Adrenal gland (tissue), 12 donors: ENCODE data around the gene AGPAT3. TPM values are rescaled to one million over a fixed set of nuclear protein-coding genes. Genes with fewer than 3 reads are reported as not detected.
"Not testable (repeated sequence)": the region's sequence is repeated elsewhere in the genome, so short reads cannot be mapped to it uniquely, and the experiment has no call there.

Experiments used
- DNase-seq, 7 donors: peaks; one replicate each; pipeline ENCODE4 v3.0.0-alpha.2; 2019 to 2020
- H3K27ac ChIP-seq, 5 donors: fragments of 200-600 bp; sonication (generic) in 4 of 5; 1 replicate in 3 of 5; 2 replicates in 2 of 5; pipeline versions ENCODE4 v1.5.1 to v1.8.0; 2016 to 2020; ENCODE audit warnings: mild to moderate bottlenecking in 1 of 5
- H3K27me3 ChIP-seq: fragments of 200-600 bp; 2 replicates; pipeline ENCODE4 v1.8.0; 2021
- H3K36me3 ChIP-seq, 2 donors: fragments of 200-600 bp; replicated peaks in 1 of 2; 1 replicate in 1 of 2; 2 replicates in 1 of 2; pipeline versions ENCODE4 v1.5.1 to v1.8.0; 2018 to 2022
- H3K4me1 ChIP-seq, 2 donors: fragments of 200-600 bp; replicated peaks in 1 of 2; 1 replicate in 1 of 2; 2 replicates in 1 of 2; pipeline versions ENCODE4 v1.5.1 to v1.8.0; 2018 to 2021
- H3K4me3 ChIP-seq, 4 donors: fragments of 200-600 bp; sonication (generic) in 3 of 4; one replicate each; pipeline ENCODE4 v1.5.1; 2016 to 2018
- H3K9me3 ChIP-seq, 3 donors: fragments of 200-600 bp; sonication (generic) in 1 of 3; replicated peaks in 1 of 3; 1 replicate in 2 of 3; 2 replicates in 1 of 3; pipeline versions ENCODE4 v1.5.1 to v1.8.0; 2016 to 2021
- POLR2A ChIP-seq, 2 donors: fragments of 450-650 bp; IDR thresholded peaks; one replicate each; pipeline ENCODE4 v1.6.1; 2017; ENCODE audit warnings: antibody characterized with exemption in 2 of 2, mild to moderate bottlenecking in 2 of 2, moderate library complexity in 1 of 2
- WGBS, 4 donors: extraction: QIAGEN DNeasy Blood & Tissue Kit in 2 of 4; methylation state at CpG; one replicate each; pipeline versions ENCODE4 v1.1.5 to v1.1.7; 2013 to 2017; 5-methylcytosine and 5-hydroxymethylcytosine counted together
- intact Hi-C, 2 donors: fragments of 100-400 bp; cut with DNase I; formaldehyde crosslinking; loops; one replicate each; pipeline versions ENCODE4 v1.14.1 to v1.15.0; 2022 to 2023
- polyA plus RNA-seq, 3 donors: library from polyadenylated mRNA; stranded (reverse); fragments of 200-250 nt in 2 of 3; fragments of 350-450 nt in 1 of 3; fragmentation: Illumina TruSeq in 1 of 3; extraction: RNeasy Lipid Tissue Mini Kit (QIAGEN cat#74804) in 1 of 3; gene quantifications; one replicate each; pipeline ENCODE4 v1.2.3, GENCODE V29; 2013 to 2014
- total RNA-seq, 9 donors: library from RNA; depleted of rRNA in 4 of 9; stranded (reverse); fragments of >200 nt in 4 of 9; fragments of 120-200 nt in 1 of 9; fragmentation: NEBNext Ultra II Directional in 1 of 9; extraction: Animal tissue kit (Norgen Biotek cat#: 25700) in 1 of 9; gene quantifications; one replicate each; pipeline versions ENCODE4 v1.1.0 to v1.2.4, GENCODE V29; 2013 to 2023
- TF ChIP-seq, protein P1 (sequence below), 6 experiments: fragments of 450-650 bp in 4 of 6; fragments of 200-600 bp in 2 of 6; sonication (generic) in 1 of 6; IDR thresholded peaks; 1 replicate in 5 of 6; 2 replicates in 1 of 6; pipeline versions ENCODE4 v1.5.1 to v1.8.0; 2016 to 2021; ENCODE audit warnings: antibody characterized with exemption in 6 of 6, mild to moderate bottlenecking in 2 of 6, moderate library complexity in 1 of 6
- donor health status: healthy with polysubstance abuse.
- donor health status: Bipolar disorder and iron deficiency.
- donor health status: DM: yes; HTN: yes; CAD: no.
- donor health status: DM: no; HTN: no; CAD: no.
- donor health status: DM: no; HTN: no; CAD: no.
- donor health status: DM: yes; HTN: yes; CAD: no.

Gene AGPAT3
- total and polyA plus RNA-seq, 12 donors = 25.3 to 88.9 (median 47.8) TPM

DNA sequence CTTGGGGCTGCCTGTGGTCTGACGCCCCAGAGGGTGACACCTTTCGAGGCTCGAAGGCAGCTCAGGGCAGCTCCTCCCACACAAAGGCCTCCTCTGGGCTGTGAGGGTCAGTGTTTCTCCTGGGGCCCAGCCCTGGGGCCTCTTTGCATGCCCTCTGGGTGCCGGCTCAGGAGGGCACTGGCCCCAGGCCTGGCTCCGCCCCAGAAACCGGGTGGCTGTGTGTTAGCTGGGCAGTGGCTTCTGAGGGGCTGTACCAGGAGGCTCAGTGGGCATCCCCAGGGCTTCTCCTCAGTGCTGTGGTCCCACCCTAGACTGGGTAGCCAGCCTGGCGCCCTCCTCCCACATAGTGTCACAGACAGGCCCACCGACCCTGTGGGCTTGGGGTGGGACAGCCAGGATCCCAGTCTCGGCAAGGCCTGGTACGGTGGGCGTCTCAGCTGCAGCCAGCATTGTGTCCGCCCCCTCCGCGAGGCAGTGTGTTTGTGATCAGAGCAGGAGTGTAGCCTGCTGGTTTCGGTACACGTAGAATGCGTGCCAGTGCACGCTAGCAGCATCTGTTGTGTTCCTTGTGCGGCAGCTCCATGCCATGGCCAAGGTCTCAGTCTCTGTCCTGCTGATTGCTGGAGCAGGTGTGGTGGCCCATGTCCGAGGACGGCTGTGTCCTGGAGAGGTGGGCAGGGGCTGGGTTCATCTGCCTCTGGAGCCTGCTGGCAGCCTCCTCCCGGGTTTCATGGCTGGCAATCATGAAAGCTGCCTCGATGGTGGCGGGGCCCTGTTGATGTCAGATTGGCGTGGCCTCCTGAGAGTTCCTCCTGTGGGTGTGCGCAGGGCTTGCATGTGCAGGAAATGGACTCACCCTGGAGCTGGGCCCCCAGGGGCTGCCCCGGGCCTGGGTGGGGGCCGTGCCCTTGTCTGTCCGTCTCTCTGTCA, 47.6 kb upstream of the AGPAT3 start:
- Histone ChIP-seq H3K27me3 (no peaks in the 10 kb centered on the region), H3K36me3 (no peaks in the 10 kb centered on the region), H3K4me3 (no peak overlapping the region), H3K4me1 (peaks cover 0 to 2% of the 10 kb centered on the region in 2 donors), H3K27ac (no peak overlapping the region), H3K9me3 (no peaks in the 10 kb centered on the region)
- TF ChIP-seq, protein P1, sequence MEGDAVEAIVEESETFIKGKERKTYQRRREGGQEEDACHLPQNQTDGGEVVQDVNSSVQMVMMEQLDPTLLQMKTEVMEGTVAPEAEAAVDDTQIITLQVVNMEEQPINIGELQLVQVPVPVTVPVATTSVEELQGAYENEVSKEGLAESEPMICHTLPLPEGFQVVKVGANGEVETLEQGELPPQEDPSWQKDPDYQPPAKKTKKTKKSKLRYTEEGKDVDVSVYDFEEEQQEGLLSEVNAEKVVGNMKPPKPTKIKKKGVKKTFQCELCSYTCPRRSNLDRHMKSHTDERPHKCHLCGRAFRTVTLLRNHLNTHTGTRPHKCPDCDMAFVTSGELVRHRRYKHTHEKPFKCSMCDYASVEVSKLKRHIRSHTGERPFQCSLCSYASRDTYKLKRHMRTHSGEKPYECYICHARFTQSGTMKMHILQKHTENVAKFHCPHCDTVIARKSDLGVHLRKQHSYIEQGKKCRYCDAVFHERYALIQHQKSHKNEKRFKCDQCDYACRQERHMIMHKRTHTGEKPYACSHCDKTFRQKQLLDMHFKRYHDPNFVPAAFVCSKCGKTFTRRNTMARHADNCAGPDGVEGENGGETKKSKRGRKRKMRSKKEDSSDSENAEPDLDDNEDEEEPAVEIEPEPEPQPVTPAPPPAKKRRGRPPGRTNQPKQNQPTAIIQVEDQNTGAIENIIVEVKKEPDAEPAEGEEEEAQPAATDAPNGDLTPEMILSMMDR (IDR thresholded peaks at IDR 0.05) = no peak
- no peak for TF ChIP-seq POLR2A (IDR thresholded peaks at IDR 0.05)
- DNase-seq = no peak
- intact Hi-C loops = no loop called here
- 83 to 89% (median 85%) methylated on average over 13 to 29 of the region's 29 CpGs for WGBS, 4 donors

DNA sequence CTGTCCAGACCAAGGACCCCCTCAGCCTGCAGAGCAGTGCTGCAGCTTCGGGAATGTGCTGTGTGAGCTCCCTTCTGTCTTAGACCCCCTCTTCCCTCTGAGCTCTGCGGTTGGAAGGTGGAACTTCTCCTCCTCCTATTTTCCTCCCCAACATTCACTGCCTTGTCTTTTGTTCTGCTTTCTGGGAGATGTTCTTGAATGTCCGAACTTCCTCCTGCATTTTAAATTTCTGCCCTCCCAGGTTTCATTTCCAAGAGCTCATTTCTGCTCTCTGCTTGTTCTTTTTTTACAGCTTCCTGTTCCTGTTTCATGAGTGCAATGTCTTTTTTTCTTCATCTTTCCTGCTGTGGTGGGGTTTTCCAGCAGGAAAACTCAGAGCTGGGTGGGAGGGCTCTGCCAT, 46.3 kb upstream of the AGPAT3 start:
- 58 to 69% (median 67%) methylated on average over 3 of the region's 3 CpGs for WGBS, 4 donors
- intact Hi-C loops = no loop called here

DNA sequence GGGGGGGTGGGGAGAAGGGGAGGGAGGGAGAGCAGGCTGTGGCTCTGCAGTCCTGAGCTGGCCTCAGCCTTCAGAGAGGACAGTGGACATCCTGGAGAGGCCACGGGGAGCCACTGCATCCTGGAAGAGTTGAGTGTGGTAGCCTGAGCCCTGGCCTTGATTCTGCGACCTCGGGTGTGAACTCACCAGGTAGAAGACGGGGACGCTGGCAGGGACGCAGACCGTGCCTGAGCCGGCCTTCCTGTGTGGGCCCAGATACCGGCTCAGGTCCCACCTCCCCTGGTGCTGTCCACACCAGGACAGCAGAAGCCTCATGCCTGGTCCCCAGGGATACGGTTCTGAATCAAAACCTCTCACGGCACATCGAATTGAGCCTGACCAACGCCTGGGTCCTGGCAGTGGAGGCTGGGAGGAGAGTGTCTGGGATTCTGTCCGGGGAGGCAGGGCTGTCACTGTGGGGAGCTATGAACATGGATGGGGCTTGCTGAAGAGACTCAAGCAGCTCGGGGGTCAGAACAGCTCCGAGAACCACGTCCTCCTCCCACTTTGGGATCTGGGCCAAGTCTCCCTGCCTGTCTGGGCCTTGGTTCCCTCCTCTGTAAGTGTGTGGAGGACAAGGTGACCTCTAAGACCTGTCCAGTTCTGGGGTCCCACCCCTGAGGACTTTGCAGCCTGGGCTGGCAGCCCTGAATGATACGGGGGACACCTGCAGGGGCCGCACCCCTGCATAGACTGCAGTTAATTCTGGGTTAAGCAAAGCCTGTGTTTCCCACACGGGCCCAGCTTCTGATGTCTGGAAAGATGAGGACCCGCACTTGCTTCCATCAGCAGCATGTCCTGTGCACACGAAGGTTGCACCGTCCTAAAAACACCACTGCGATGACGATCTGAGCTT, 45.3 kb upstream of the AGPAT3 start:
- Histone ChIP-seq H3K36me3 (no peaks in the 10 kb centered on the region), H3K4me3 (no peak overlapping the region), H3K27ac (no peak overlapping the region), H3K27me3 (no peaks in the 10 kb centered on the region), H3K4me1 (no peaks in the 10 kb centered on the region), H3K9me3 (no peaks in the 10 kb centered on the region)
- TF ChIP-seq POLR2A (IDR thresholded peaks at IDR 0.05) = no peak
- TF ChIP-seq, protein P1 (IDR thresholded peaks at IDR 0.05) = no peak
- intact Hi-C loops = no loop called here
- DNase-seq = no peak
- WGBS, 4 donors = 89 to 91% (median 90%) methylated on average over 12 to 25 of the region's 25 CpGs

More for the DNA sequence above, 46.3 kb upstream of the AGPAT3 start:
- H3K27ac ChIP-seq = no peak overlapping the region
- H3K27me3 ChIP-seq = no peaks in the 10 kb centered on the region
- H3K36me3 ChIP-seq = no peaks in the 10 kb centered on the region
- H3K4me3 ChIP-seq = no peak overlapping the region
- H3K9me3 ChIP-seq = no peaks in the 10 kb centered on the region
- TF ChIP-seq POLR2A (IDR thresholded peaks at IDR 0.05) = no peak
- TF ChIP-seq, protein P1 (IDR thresholded peaks at IDR 0.05) = no peak
- H3K4me1 ChIP-seq = no peaks in the 10 kb centered on the region
- no peak for DNase-seq

DNA sequence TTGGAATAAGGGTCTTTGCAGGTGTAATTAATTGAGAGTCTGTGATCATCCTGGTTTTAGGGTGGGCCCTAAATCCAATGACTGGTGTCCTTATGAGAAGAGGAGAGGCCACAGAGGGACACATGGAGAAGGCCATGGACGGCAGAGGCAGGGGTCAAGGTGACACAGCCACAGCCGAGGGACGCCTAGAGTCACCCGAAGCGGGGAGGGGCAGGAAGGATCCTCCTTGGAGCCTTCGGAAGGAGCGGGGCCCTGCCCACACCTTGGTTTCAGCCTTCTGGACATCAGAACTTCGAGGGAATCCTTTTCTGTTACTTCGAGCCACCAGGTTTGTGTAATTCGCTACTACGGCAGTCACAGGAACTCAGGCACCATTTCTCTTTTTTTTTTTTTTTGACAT, 44.6 kb upstream of the AGPAT3 start:
- Histone ChIP-seq H3K4me3 (no peak overlapping the region), H3K4me1 (no peaks in the 10 kb centered on the region), H3K36me3 (no peaks in the 10 kb centered on the region), H3K9me3 (no peaks in the 10 kb centered on the region), H3K27me3 (no peaks in the 10 kb centered on the region), H3K27ac (no peak overlapping the region)
- TF ChIP-seq, protein P1 (IDR thresholded peaks at IDR 0.05) = no peak
- no peak for TF ChIP-seq POLR2A (IDR thresholded peaks at IDR 0.05)
- WGBS, 4 donors = 82 to 94% (median 87%) methylated on average over 11 of the region's 11 CpGs
- DNase-seq = no peak
- intact Hi-C loops = no loop called here

DNA sequence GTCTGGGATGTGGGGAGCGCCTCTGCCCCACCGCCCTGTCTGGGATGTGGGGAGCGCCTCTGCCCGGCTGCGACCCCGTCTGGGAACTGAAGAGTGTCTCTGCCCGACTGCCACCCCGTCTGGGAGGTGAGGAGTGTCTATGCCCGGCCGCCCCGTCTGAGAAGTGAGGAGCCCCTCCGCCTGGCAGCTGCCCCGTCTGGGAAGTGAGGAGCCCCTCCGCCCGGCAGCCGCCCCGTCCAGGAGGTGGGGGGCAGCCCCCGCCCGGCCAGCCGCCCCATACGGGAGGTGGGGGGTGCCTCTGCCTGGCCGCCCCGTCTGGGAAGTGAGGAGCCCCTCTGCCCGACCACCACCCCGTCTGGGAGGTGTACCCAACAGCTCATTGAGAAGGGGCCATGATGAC, 42.9 kb upstream of the AGPAT3 start:
- intact Hi-C loops = not testable (repeated sequence)

DNA sequence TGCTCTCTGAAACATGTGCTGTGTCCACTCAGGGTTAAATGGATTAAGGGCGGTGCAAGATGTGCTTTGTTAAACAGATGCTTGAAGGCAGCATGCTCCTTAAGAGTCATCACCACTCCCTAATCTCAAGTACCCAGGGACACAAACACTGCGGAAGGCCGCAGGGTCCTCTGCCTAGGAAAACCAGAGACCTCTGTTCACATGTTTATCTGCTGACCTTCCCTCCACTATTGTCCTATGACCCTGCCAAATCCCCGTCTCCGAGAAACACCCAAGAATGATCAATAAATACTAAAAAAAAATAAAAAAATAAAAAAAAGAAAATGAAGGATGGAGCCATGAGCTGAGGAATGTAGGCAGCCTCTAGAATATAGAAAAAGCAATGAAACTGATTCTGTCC, 42.3 kb upstream of the AGPAT3 start:
- DNase-seq, H3K9me3 ChIP-seq, H3K36me3 ChIP-seq, intact Hi-C loops, H3K4me3 ChIP-seq, H3K27me3 ChIP-seq, H3K4me1 ChIP-seq, H3K27ac ChIP-seq: not testable (repeated sequence)
- 78 to 97% (median 87%) methylated on average over 2 to 5 of the region's 5 CpGs for WGBS, 4 donors

More for the DNA sequence above, 42.9 kb upstream of the AGPAT3 start:
- DNase-seq, H3K4me1 ChIP-seq, H3K27ac ChIP-seq, H3K36me3 ChIP-seq, H3K9me3 ChIP-seq, H3K4me3 ChIP-seq, H3K27me3 ChIP-seq: not testable (repeated sequence)
- 88 to 96% (median 91%) methylated on average over 8 to 25 of the region's 25 CpGs for WGBS, 4 donors
